Measurements from ENCODE around the gene SURF4. TPM values are rescaled to one million over a fixed set of nuclear protein-coding genes. Genes with fewer than 3 reads are reported as not detected.
A peak's percentile ranks its signal among the peaks of the same experiment; 100 is the strongest.

The SURF4 gene
- total and polyA plus RNA-seq, 2 of the 13 experiments (the other 11 are each of a cell fraction or from before 2014, with no cell fraction given), result 220 to 265 TPM

GRCh38 chr9:133375724-133376654, at the start of gene SURF4, which contains the start of gene STKLD1 (continued):
- TF ChIP-seq, protein P1, sequence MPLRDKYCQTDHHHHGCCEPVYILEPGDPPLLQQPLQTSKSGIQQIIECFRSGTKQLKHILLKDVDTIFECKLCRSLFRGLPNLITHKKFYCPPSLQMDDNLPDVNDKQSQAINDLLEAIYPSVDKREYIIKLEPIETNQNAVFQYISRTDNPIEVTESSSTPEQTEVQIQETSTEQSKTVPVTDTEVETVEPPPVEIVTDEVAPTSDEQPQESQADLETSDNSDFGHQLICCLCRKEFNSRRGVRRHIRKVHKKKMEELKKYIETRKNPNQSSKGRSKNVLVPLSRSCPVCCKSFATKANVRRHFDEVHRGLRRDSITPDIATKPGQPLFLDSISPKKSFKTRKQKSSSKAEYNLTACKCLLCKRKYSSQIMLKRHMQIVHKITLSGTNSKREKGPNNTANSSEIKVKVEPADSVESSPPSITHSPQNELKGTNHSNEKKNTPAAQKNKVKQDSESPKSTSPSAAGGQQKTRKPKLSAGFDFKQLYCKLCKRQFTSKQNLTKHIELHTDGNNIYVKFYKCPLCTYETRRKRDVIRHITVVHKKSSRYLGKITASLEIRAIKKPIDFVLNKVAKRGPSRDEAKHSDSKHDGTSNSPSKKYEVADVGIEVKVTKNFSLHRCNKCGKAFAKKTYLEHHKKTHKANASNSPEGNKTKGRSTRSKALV (CRISPR knock-in tag; IDR thresholded peaks at IDR 0.05), result no peak
- TF ChIP-seq TFDP1 (CRISPR knock-in tag; IDR thresholded peaks at IDR 0.05; ENCODE audit: borderline replicate concordance) (peak; percentile 89; the same call in 1 of the 2 replicates), ZSCAN21 (CRISPR knock-in tag; IDR thresholded peaks at IDR 0.05; ENCODE audit: borderline replicate concordance) (peak; percentile 48; the same call in 1 of the 2 replicates), POGZ (CRISPR knock-in tag; IDR thresholded peaks at IDR 0.05) (no peak), HIVEP1 (CRISPR knock-in tag; IDR thresholded peaks at IDR 0.05) (peak; percentile 28; the same call in 1 of the 2 replicates), ZNF670 (CRISPR knock-in tag; IDR thresholded peaks at IDR 0.05; ENCODE audit: borderline replicate concordance) (0 out of 2 replicates have a peak, but pooled peaks have one; percentile 26), ZNF747 (CRISPR knock-in tag; IDR thresholded peaks at IDR 0.05; ENCODE audit: borderline replicate concordance) (0 out of 2 replicates have a peak, but pooled peaks have one; percentile 41), RARA (CRISPR knock-in tag; IDR thresholded peaks at IDR 0.05) (peak; percentile 27; the same call in 1 of the 2 replicates), NR2F6 (IDR thresholded peaks at IDR 0.05) (no peak), NR2F6 (CRISPR knock-in tag; IDR thresholded peaks at IDR 0.05) (no peak), EP300 (IDR thresholded peaks at IDR 0.05; ENCODE audit: low read depth in 2 of 2, low read length in 2 of 2) (no peak), EP300 (CRISPR knock-in tag; IDR thresholded peaks at IDR 0.05; ENCODE audit: borderline replicate concordance) (0 out of 2 replicates have a peak, but pooled peaks have one; percentile 10), CREB1 (IDR thresholded peaks at IDR 0.05) (peak; percentile 50; the same call in 1 of the 2 replicates), CREB1 (CRISPR knock-in tag; IDR thresholded peaks at IDR 0.05) (no peak), ZNF3 (CRISPR knock-in tag; IDR thresholded peaks at IDR 0.05) (no peak), ZNF746 (CRISPR knock-in tag; IDR thresholded peaks at IDR 0.05) (no peak; the same call in 1 of the 2 replicates), RARG (CRISPR knock-in tag; IDR thresholded peaks at IDR 0.05; ENCODE audit: low read depth) (no peak), NFIB (CRISPR knock-in tag; IDR thresholded peaks at IDR 0.05; ENCODE audit: borderline replicate concordance) (no peak), CBX1 (IDR thresholded peaks at IDR 0.05; ENCODE audit: low read depth) (no peak), ZBTB7A (CRISPR knock-in tag; IDR thresholded peaks at IDR 0.05) (no peak), ZSCAN30 (CRISPR knock-in tag; IDR thresholded peaks at IDR 0.05) (no peak; the same call in 1 of the 2 replicates), MTF1 (CRISPR knock-in tag; IDR thresholded peaks at IDR 0.05) (0 out of 2 replicates have a peak, but pooled peaks have one; percentile 6), MXI1 (IDR thresholded peaks at IDR 0.05; ENCODE audit: borderline replicate concordance, low read depth, low read length) (peak; percentile 80; the same call in 1 of the 3 replicates)
- TF ChIP-seq, protein P2, sequence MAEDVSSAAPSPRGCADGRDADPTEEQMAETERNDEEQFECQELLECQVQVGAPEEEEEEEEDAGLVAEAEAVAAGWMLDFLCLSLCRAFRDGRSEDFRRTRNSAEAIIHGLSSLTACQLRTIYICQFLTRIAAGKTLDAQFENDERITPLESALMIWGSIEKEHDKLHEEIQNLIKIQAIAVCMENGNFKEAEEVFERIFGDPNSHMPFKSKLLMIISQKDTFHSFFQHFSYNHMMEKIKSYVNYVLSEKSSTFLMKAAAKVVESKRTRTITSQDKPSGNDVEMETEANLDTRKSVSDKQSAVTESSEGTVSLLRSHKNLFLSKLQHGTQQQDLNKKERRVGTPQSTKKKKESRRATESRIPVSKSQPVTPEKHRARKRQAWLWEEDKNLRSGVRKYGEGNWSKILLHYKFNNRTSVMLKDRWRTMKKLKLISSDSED (CRISPR knock-in tag; IDR thresholded peaks at IDR 0.05), result no peak
